Measurements from ENCODE around the gene GABRG3.

GABRG3 gene

DNA sequence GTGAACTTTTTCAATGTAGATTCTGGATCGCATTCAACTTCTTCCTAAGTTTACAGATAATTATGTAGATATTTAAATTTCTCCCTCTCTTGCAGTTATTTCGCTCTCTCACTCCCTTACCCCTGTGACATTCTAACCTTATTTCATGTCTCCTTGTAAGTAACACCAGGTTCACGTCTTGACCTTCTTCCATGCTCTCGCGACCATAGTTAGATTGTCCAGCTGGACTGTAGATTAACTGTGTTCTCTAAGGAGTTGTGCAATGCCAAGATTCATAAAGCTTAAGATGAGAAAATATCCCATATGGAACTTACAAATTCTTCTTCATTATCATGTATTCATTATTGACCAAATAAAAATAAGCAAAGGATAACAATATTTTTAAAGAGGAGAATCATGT lies 430.5 kb downstream of the GABRG3 start:
- Mint-ChIP-seq H3K27ac (no peak overlapping the region), H3K27me3 (no peaks in the 10 kb centered on the region), H3K4me1 (ENCODE audit: low read depth) (no peaks in the 10 kb centered on the region), H3K4me3 (no peak overlapping the region), H3K36me3 (no peaks in the 10 kb centered on the region), H3K9me3 (ENCODE audit: low read depth) (peaks cover 16% of the 10 kb centered on the region)

GRCh38 chr15:27408428-27408827 lies 437.4 kb downstream of the GABRG3 start:
- H3K36me3 Mint-ChIP-seq, result no peaks in the 10 kb centered on the region
- H3K9me3 Mint-ChIP-seq (ENCODE audit: low read depth), result peaks cover 4% of the 10 kb centered on the region
- no peak overlapping the region for H3K27ac Mint-ChIP-seq
- no peak overlapping the region for H3K4me3 Mint-ChIP-seq
- H3K4me1 Mint-ChIP-seq (ENCODE audit: low read depth), result no peaks in the 10 kb centered on the region
- no peaks in the 10 kb centered on the region for H3K27me3 Mint-ChIP-seq

- Mint-ChIP-seq H3K9me3 (ENCODE audit: low read depth) (no peaks in the 10 kb centered on the region), H3K27me3 (no peaks in the 10 kb centered on the region), H3K36me3 (no peaks in the 10 kb centered on the region), H3K4me3 (no peak overlapping the region), H3K27ac (no peak overlapping the region), H3K4me1 (ENCODE audit: low read depth) (no peaks in the 10 kb centered on the region)
Observed at GRCh38 chr15:27410996-27411605, 440.1 kb downstream of the GABRG3 start.

GRCh38 chr15:27412415-27412814 lies 441.4 kb downstream of the GABRG3 start:
- Mint-ChIP-seq H3K4me1 (ENCODE audit: low read depth) (no peaks in the 10 kb centered on the region), H3K9me3 (ENCODE audit: low read depth) (no peaks in the 10 kb centered on the region), H3K27me3 (no peaks in the 10 kb centered on the region), H3K4me3 (no peak overlapping the region), H3K27ac (no peak overlapping the region), H3K36me3 (no peaks in the 10 kb centered on the region)

GRCh38 chr15:27414168-27414870 lies 443.3 kb downstream of the GABRG3 start:
- H3K36me3 Mint-ChIP-seq, result no peaks in the 10 kb centered on the region

DNA sequence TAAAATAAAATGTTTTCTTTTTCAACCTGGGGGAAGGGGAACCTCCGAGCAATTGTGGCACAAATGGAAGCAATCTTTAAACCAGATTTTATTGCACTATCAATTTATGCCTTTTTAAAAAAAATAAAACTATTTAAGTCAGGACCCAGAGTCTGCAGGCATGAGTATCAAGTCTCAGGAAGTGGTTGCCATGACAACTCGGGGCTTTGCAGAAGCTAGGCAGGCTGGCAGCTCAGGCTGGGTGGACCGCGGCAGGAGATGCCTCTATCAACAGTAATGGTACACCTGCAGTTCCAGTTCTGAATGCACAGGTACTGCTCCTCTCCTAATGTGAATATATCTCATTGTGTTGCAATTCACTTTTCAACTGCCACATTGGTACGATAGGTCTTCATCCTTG lies 447.7 kb downstream of the GABRG3 start:
- no peaks in the 10 kb centered on the region for H3K27me3 Mint-ChIP-seq
- no peaks in the 10 kb centered on the region for H3K36me3 Mint-ChIP-seq
- no peak overlapping the region for H3K27ac Mint-ChIP-seq
- H3K4me3 Mint-ChIP-seq, result no peak overlapping the region
- H3K9me3 Mint-ChIP-seq (ENCODE audit: low read depth), result no peaks in the 10 kb centered on the region
- H3K4me1 Mint-ChIP-seq (ENCODE audit: low read depth), result no peaks in the 10 kb centered on the region

More at GRCh38 chr15:27414168-27414870, 443.3 kb downstream of the GABRG3 start:
- Mint-ChIP-seq H3K27me3 (no peaks in the 10 kb centered on the region), H3K27ac (no peak overlapping the region), H3K4me1 (ENCODE audit: low read depth) (no peaks in the 10 kb centered on the region), H3K9me3 (ENCODE audit: low read depth) (no peaks in the 10 kb centered on the region), H3K4me3 (no peak overlapping the region)

GRCh38 chr15:27422997-27423396 lies 452.0 kb downstream of the GABRG3 start:
- Mint-ChIP-seq H3K9me3 (ENCODE audit: low read depth) (no peaks in the 10 kb centered on the region), H3K27me3 (no peaks in the 10 kb centered on the region), H3K4me1 (ENCODE audit: low read depth) (no peaks in the 10 kb centered on the region), H3K36me3 (no peaks in the 10 kb centered on the region), H3K27ac (no peak overlapping the region), H3K4me3 (no peak overlapping the region)

DNA sequence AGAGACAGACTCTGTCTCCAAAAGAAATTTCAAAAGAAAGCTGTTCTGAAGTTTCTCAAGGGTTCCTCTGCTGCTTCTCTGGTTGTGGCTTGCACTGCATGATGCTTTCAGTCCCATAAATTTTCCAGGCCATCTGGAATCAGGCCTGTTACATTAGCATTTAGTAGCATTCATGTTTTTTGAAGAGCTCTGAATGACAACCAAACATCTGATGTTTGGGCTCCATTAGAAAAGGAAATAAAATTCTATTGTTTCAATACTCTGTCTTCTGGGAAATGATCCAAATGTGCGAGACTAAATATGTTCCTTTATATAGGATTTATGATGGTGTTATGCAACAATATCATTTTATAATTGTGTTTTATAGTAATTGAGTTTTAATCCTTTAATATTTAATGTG lies 455.8 kb downstream of the GABRG3 start:
- Mint-ChIP-seq H3K27ac (no peak overlapping the region), H3K4me3 (no peak overlapping the region), H3K36me3 (no peaks in the 10 kb centered on the region), H3K9me3 (ENCODE audit: low read depth) (peaks cover 5% of the 10 kb centered on the region), H3K4me1 (ENCODE audit: low read depth) (no peaks in the 10 kb centered on the region), H3K27me3 (no peaks in the 10 kb centered on the region)

GRCh38 chr15:27427276-27427675 lies 456.3 kb downstream of the GABRG3 start:
- Mint-ChIP-seq H3K9me3 (ENCODE audit: low read depth) (peaks cover 6% of the 10 kb centered on the region), H3K36me3 (no peaks in the 10 kb centered on the region), H3K27ac (no peak overlapping the region), H3K27me3 (no peaks in the 10 kb centered on the region), H3K4me3 (no peak overlapping the region), H3K4me1 (ENCODE audit: low read depth) (no peaks in the 10 kb centered on the region)

- H3K27me3 Mint-ChIP-seq, result no peaks in the 10 kb centered on the region
- H3K27ac Mint-ChIP-seq, result no peak overlapping the region
- peaks cover 6% of the 10 kb centered on the region for H3K9me3 Mint-ChIP-seq (ENCODE audit: low read depth)
- no peak overlapping the region for H3K4me3 Mint-ChIP-seq
- no peaks in the 10 kb centered on the region for H3K4me1 Mint-ChIP-seq (ENCODE audit: low read depth)
- H3K36me3 Mint-ChIP-seq, result no peaks in the 10 kb centered on the region
Observed at GRCh38 chr15:27428151-27428550, 457.2 kb downstream of the GABRG3 start.

GRCh38 chr15:27429577-27429976 lies 458.6 kb downstream of the GABRG3 start:
- Mint-ChIP-seq H3K27me3 (no peaks in the 10 kb centered on the region), H3K27ac (no peak overlapping the region), H3K9me3 (ENCODE audit: low read depth) (peaks cover 6% of the 10 kb centered on the region), H3K4me3 (no peak overlapping the region), H3K36me3 (no peaks in the 10 kb centered on the region), H3K4me1 (ENCODE audit: low read depth) (no peaks in the 10 kb centered on the region)

DNA sequence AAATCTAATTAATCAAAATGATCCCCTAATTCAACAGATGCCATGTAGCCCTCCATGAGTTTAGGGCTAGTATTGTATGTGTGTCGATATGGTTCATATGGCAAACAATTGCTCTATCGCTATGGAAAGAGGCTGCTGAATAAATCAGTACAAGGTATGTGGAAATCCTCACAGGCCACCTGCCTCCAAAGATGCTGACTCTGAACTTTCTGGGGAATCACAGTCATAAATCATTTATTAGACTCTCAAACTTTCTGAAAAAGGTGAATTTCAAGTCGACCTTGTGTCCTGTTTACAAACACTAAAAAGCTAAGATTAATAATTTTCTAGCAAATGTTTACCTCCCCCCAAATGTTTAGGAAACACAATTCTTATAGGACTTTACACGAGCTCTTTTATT lies 462.6 kb downstream of the GABRG3 start:
- Mint-ChIP-seq H3K4me3 (no peak overlapping the region), H3K36me3 (no peaks in the 10 kb centered on the region), H3K9me3 (ENCODE audit: low read depth) (peaks cover 10% of the 10 kb centered on the region), H3K4me1 (ENCODE audit: low read depth) (no peaks in the 10 kb centered on the region), H3K27me3 (no peaks in the 10 kb centered on the region), H3K27ac (no peak overlapping the region)

GRCh38 chr15:27438403-27439375 lies 467.7 kb downstream of the GABRG3 start:
- Mint-ChIP-seq H3K36me3 (no peaks in the 10 kb centered on the region), H3K27ac (no peak overlapping the region), H3K9me3 (ENCODE audit: low read depth) (peaks cover 5% of the 10 kb centered on the region), H3K4me1 (ENCODE audit: low read depth) (no peaks in the 10 kb centered on the region), H3K4me3 (no peak overlapping the region), H3K27me3 (no peaks in the 10 kb centered on the region)

DNA sequence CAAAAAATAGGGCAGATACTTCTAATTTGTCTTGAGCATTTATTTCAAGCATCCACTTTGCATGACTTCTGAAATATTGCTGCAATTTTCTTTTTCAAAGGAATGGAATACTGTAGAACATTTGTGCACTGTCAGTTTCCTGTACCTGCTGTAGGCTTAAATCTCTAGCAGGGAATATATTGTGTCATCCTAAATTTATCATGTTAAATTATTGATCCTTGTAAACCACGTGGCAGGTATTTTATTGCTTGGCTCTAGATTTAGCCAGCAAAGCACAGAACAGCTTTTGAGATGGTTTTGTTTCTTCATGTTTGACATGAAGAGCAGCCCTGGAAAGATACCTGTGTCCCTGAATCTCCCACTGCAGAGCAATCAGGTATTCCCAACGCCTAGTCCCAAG lies 470.1 kb downstream of the GABRG3 start:
- Mint-ChIP-seq H3K27me3 (no peaks in the 10 kb centered on the region), H3K27ac (no peak overlapping the region), H3K4me1 (ENCODE audit: low read depth) (no peaks in the 10 kb centered on the region), H3K9me3 (ENCODE audit: low read depth) (peaks cover 3% of the 10 kb centered on the region), H3K4me3 (no peak overlapping the region), H3K36me3 (no peaks in the 10 kb centered on the region)

GRCh38 chr15:27448234-27448633 lies 477.3 kb downstream of the GABRG3 start:
- Mint-ChIP-seq H3K4me1 (ENCODE audit: low read depth) (no peaks in the 10 kb centered on the region), H3K4me3 (no peak overlapping the region), H3K36me3 (no peaks in the 10 kb centered on the region), H3K27me3 (peaks cover 3% of the 10 kb centered on the region), H3K27ac (no peak overlapping the region), H3K9me3 (ENCODE audit: low read depth) (peaks cover 4% of the 10 kb centered on the region)
